Measurements from ENCODE around the gene EMILIN2. TPM values are rescaled to one million over a fixed set of nuclear protein-coding genes. Genes with fewer than 3 reads are reported as not detected.

The EMILIN2 gene
- total RNA-seq, 1 donor from 2014 or later = 23.4 TPM

DNA sequence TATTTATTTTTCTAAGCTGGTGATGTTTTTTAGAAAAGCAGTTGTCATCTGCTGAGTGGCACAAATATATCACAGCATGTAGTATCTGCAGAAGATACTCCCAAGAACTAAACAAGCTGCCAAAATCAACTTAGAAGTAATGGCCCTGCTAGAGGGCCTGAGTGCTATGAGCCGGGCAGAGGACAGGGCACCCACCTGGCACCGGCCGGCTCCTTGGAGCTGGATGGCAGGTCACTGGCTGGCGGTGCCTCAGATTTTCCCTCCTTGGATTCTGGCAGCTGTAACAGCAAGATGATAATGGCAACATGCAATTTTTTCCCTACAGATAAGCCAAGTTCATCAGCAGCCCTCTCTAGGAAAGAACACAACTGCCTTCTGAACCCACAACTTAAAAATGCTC, 79.7 kb downstream of the EMILIN2 start:
- intact Hi-C loops (cut with micrococcal nuclease) = no loop called here
- ATAC-seq (peak; percentile 38), DNase-seq (no peak)

DNA sequence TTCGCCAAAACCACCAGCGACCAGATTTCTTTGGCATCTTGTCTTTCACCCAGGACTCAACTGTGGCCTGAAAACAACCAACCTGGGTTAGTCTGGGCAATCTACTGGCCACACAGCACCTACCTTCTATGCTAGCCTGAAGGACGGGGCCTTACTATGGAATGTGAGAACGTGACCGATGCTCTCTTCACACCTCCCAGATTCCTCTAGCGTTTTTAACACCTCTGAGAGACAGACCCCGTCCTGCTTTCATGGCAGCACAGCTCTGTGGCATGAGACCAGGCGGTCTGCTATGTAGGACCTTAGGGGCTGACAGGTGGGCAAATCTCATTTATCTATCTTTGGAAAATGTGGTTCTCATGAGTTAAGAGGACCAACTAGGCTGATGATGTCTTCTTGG, 80.9 kb downstream of the EMILIN2 start:
- intact Hi-C loops (cut with micrococcal nuclease) = no loop called here
- ATAC-seq = no peak

DNA sequence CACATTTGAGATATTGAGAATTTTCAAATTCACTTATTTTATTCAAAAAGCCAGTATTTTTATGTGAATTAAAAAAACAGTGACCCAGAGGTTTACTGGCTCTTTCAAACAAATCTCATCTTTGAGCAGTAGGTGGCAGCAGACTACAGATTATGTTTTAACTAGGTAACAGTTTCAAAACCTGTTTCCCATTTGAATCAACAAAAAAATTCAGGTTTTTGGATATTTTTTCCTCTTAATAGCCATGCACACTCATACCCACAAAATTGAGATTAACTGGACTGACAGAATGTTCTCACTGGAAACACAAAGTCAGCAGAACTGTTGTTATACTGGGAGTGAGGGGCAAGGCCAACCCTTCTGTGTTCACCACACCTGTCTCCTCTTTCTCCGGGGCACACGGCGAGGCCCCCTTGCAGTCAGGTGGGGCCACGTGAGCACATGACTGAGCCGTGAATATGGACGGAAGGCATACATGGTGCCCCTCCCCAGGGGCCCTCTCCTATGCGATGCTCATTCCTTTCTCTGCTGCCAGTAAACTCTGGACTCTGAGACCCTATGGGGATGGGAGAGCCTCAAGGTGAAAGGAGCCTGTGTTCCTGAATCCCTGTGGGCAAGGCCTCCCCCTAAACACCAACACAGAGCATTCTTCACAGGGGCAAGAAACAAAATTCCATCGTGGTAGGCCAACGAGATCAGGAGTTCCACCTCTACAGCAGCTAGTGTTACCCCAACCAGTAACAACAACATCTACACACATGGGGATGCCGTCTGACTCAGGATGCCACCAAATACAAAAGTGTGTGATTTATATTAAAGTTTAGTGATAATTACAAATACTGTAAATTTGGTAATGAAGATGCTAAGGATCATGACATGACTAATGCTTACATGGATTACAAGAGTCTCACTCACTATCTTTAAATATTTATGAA, 85.7 kb downstream of the EMILIN2 start:
- ATAC-seq (peak; percentile 52), DNase-seq (no peak)

More for the DNA sequence above, 80.9 kb downstream of the EMILIN2 start:
- no peak for DNase-seq

DNA sequence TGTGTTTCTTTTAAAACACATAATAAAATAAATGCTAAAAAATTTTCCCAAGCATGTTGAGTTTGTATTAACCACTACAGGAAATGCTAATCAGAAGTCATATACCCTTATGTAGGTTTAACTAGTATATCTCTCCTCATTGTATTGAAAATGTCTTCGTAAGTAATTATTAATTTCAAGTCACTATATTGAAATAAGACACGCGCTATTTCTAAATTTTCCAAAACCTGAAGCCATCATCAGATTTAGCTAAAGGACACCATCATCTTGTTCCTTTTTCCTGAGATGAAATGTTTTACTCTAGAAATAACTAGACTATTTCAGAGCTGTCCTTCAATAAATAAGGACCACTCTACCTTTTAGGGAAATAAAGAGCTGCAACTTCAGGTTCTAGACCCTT, 87.2 kb downstream of the EMILIN2 start:
- ATAC-seq = no peak
- intact Hi-C loops (cut with micrococcal nuclease) = loop anchor here (5.0 to 10.0 kb wide), 2 partner anchors 128 to 311 kb away; partner anchors contain the start of gene MYL12A
- no peak for DNase-seq

More for the DNA sequence above, 85.7 kb downstream of the EMILIN2 start:
- intact Hi-C loops (cut with micrococcal nuclease) = loop anchor here (5.0 to 10.0 kb wide), 2 partner anchors 130 to 312 kb away; partner anchors contain the start of gene MYL12A

DNA sequence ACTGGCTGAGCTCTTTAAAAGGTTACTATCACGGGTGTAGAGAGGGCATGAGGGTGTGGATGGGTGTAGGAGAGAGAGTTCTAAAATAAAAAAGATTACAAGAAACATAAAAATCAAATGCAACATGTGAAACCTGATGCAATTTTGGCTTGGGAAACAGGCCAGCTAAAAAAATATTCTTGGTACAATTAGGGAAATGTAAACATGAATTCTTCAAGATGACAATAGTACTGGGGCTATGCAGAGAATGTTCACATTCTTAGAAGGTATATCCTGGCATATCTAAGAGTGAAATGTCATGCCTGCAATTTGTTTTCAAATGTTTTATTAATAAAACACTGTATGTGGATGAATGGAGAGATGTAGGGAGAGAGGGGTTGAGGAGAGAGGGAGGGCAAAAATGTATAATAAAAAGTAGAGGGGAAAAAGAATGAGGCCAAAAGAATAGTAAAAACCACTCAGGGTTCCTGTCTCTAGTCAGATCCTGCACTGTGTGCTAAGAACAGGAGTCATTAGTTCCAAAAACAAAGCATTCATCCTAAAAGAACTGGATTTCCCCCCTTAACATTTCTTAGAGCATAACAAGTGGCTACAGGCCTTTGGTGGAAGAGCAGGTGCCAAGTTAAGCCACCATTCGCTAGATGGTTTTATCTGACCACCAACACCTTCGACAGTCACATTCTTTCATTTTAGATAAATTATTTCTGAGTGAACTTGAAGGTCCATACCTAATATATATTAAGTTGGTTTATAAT, 88.8 kb downstream of the EMILIN2 start:
- DNase-seq (no peak), ATAC-seq (no peak)
- intact Hi-C loops (cut with micrococcal nuclease) = loop anchor here (10.0 kb wide), 1 partner anchor 309 kb away; the partner anchor contains the start of gene MYL12A

DNA sequence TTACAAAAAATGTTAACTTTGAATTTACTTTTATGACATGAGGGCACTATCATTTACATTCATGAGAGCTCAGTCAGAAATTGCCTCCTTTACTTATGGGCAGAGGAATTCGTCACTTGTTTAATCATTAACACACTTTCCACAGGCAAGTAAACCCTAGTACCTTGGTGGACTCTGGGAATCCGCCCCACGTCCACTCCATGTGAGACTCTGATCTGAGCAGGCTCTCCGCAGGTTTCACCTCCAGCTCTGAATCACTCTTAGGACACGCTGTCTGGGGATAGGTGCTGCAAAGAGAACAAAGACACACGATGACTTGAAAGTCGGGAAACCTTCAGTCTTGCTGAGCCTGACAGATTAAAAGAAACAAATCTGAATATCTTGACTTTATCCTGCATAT, 92.5 kb downstream of the EMILIN2 start:
- ATAC-seq = no peak
- DNase-seq = no peak
- intact Hi-C loops (cut with micrococcal nuclease) = loop anchor here (10.0 kb wide), 1 partner anchor 305 kb away; the partner anchor contains the start of gene MYL12A

DNA sequence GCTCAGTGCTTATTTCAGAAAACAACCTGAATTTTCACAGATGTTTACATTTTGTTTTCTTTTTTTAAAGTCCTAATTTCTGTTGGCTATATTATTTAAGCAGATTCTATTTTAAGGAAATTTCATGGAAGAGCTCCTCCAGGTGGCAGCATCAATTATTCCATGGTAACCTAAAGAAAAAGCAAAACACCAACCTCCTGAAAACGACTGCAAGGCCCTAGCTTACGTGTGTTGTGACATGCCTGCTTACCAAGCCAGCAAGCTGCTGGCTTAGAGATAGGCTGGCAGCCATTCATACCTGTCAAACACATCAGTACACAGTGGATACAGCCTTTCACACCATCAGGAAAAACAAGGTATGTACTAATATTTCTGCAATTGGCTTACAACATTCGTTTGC, 101.2 kb downstream of the EMILIN2 start:
- intact Hi-C loops (cut with micrococcal nuclease) = no loop called here
- no peak for DNase-seq
- ATAC-seq = peak; percentile 96

DNA sequence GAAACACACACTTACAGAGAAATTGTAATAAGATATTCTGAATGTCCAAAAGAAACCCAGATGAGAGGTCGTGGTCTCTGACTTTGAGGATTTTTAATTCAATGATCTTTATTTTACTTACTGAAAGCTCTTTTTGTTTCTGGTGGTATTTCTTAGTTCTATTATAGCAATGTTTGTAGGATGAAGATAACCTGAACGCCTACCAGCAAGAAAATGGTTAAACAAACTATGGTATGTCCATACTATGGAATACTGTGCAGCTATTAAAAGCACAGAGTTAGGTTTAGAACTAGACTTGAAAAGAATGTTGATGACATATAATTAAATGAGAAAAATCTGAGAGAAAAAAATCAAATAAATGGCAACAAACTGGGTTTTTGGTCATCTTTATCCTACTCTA, 105.8 kb downstream of the EMILIN2 start:
- intact Hi-C loops (cut with micrococcal nuclease) = no loop called here
- DNase-seq = no peak
- ATAC-seq = no peak

DNA sequence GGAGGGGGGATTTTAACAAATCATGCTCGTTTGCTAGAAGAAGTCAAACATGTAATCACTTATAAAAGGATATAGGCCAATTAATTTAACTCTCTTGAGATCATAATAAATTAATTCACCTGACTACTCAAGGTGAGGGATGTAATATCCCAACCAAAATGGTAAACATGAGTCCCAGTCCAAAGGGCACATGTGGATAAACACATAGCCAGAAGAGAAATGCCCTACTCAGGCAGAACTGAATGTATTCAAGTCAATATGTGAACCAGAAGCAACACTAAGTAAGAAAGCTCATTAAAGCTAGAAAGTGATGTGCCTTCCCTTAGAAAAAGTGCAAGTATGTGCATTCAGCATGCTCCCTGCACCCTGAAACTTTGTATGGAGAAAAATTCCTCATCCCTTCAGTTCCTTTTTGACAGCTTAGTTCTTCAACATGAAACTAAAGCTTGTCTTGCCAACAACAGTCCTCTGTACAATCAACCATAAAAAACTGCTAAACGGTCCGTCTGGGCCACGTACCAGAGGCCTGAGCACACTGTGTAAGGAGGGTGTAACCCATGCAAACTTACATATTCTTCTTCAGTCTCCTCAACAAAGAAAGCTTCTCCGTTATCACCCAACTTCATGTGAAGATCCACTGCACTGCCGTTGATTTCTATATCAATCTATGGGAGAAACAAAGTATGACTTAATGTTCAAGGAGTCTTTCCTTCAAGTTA, 107.3 kb downstream of the EMILIN2 start:
- ATAC-seq (no peak), DNase-seq (no peak)
- intact Hi-C loops (cut with micrococcal nuclease) = no loop called here

DNA sequence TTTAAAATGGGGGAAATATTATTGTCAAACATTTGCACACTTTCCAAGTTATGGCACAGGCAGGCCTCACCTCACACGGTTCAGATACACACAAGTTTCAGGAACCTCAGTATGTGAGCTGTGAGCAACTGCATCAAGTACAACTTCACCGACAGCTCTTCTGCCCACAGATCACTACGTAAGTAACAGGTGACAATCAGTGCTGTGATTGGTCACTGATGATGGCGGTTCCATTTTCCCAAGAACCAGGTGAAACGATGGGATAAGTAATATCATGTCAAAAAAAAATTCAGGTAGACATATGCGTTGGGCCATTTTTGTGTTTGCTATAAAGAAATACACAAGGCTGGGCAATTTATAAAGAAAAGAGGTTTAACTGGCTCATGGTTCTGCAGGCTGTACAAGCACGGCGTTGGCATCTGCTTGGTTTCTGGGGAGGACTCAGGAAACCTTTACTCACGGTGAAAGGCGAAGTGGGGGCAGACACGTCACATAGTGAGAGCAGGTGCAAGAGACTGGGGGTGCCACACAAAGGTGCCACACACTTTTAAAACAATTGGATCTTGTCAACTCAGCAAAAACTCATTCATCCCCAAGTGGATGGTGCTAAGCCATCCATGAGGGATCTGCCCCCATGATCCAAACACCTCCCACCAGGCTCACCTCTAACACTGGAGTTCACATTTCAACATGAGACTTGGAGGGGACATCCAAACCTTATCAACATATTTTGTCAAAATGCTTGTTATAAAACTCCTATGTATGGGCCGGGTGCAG, 108.3 kb downstream of the EMILIN2 start:
- intact Hi-C loops (cut with micrococcal nuclease) = no loop called here
- DNase-seq = no peak
- no peak for ATAC-seq

DNA sequence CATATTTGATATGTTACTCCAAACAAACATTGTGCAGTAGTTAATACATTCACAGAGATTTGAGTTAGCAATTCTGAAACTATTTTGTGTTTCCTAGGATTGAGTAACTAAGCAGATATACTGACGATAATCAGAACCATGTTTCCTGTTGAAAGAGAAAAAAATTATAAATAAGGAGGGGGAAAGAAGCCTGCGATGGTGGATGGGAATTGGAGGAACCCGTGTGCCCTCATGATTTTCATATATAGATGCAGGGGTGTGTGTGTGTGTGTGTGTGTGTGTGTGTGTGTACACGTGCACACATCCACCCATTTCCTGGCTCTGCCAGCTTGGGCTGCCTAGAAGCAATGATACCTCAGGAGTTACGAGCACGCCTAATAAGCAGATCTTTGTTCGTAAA, 109.2 kb downstream of the EMILIN2 start:
- ATAC-seq = no peak
- DNase-seq = no peak
- intact Hi-C loops (cut with micrococcal nuclease) = no loop called here

DNA sequence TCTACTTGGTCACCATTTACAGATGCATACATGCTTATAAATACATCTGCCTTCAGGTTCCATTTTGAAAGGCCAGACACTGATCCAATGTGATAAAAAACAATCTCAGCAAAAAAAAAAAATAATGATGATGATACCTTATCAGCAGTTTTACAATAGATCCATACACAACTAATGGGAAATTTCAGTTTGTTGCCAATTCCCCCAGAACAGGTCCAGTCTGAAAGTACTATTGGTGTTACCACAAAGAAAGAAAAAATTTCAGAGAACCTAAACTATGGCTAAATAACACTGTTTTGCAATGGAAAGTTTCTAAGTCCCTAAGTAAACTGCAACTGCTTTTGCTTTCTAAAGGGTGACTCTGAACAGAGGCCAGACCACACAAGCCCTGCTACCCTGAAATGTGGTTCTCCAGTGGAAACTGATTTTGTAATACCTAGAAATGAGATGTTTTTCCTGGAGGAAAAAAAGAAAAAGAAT, 112.1 kb downstream of the EMILIN2 start:
- ATAC-seq = peak; percentile 66
- intact Hi-C loops (cut with micrococcal nuclease) = no loop called here
- DNase-seq = no peak

DNA sequence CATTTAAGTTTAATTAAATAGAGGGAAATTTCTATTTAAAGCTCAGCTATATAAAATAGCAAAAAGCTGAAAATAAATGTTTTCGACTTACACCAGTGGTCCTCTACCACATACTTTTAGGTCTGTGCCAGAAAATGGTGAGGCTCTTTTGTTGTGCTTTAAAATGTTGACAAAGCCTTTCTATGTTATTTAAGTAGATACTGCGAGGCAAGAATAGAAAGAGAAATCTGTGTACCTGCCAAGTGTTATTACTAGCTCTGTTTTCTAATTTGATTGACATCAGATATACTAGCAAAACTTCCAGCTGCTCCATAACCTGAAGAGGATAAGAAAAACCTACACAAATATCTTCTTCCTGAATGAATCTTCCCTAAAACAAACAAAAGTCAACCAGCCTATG, 112.5 kb downstream of the EMILIN2 start:
- ATAC-seq (peak; percentile 13), DNase-seq (no peak)
- intact Hi-C loops (cut with micrococcal nuclease) = no loop called here

DNA sequence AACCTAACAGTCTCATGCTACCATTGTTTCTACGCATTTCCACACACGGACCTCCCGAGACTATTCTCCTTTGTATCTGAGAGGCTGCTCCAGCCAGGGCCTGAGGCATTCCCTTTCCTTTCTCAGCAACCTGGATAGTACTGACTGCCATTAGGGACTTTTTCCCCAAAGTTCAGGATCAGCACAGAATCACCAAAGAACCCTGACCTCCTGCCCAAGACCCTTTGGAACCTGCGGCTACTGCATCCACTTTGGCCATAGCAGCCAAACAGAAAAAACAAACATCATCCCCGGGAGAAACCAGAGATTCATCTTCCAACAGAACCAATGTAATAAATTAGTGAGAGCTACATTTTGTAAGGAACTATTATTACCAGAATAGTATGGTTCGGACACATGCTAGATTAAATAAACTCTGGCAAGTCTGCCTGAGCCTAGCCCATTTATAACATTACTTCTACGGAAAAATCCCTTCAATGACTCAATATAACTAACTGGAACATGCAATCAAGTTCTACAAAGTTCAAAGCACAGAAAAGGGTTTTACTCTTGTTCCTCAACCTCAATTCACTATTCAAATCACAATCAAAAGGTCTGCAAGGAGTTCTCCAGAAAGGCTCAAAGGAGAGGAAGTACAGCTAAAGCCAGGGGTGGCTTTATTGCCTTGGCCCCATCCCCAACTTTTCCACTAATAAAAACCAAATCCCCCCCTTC, 114.3 kb downstream of the EMILIN2 start:
- ATAC-seq = no peak
- intact Hi-C loops (cut with micrococcal nuclease) = no loop called here

DNA sequence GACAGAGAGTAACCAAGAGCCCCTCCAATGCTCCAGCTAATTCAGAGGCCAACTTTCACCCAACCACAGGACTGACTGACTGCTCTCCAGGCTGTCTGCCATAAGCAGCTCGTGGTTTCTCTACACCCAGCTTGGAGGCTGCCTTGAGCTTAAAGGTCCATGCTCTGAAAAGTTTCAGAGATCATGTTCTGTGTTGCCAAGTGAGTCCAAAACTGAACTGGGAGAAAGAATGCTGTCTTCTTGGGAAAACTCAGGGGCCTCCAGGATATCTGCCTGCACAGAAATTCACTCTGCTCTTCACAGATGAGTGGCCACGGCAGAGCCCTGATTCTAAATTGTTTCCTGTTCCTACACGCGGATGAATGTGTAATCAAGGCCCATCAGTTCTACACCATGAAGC, 115.0 kb downstream of the EMILIN2 start:
- DNase-seq = no peak
- ATAC-seq = peak; percentile 73
- intact Hi-C loops (cut with micrococcal nuclease) = no loop called here

More for the DNA sequence above, 114.3 kb downstream of the EMILIN2 start:
- DNase-seq = no peak

DNA sequence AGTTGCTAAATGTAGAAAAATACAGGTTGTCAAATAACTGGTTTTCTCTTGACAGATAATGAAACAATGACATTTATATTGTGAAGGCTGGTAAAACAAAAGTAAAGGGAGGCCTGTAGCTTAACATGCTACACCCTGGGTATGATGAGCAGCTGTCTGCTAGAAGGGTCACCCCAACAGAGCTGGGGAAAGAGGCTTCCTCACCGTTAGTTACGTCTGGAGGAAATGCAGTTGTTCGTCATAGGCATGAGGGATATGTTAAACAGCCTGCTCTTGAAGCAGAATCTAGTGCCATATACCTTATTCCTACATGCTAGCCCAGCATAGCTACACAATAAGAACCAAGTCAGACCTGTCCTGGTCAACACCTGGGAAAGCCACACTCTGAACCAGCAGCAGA, 116.2 kb downstream of the EMILIN2 start:
- DNase-seq = no peak
- intact Hi-C loops (cut with micrococcal nuclease) = no loop called here

DNA sequence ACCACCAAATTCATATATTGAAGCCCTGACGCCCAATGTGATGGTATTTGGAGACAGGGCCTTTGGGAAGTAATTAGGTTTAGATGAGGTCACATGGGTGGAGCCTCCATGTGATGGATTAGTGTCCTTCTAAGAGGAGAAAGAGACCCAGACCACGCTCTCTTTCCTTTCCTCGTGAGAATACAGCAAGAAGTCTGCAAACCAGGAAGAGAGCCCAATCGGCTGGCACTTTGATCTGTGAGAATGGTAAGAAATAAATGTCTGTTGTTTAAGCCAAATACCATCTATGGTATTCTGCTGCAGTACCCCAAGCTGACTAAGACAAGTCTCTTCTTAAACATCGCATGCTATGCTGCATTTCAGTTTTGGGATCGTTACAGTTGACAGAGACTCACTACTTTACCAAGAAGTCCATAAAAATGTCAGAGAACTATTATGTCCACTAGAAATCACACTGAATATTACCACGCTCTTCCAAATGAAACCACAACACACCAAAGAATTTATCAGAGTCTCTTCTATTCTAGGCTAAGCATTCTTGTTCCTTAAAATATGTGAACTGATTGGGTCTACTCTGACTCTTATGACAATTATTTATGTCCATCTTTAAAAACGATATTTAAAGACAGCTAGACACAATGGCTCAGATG, 117.7 kb downstream of the EMILIN2 start:
- intact Hi-C loops (cut with micrococcal nuclease) = no loop called here
- DNase-seq (no peak), ATAC-seq (no peak)

More for the DNA sequence above, 116.2 kb downstream of the EMILIN2 start:
- ATAC-seq = no peak

Measured in left ventricle myocardium superior (tissue), 1 donor.